Stomach (tissue), 9 donors: ENCODE data around the gene SYNPO. TPM values are rescaled to one million over a fixed set of nuclear protein-coding genes. Genes with fewer than 3 reads are reported as not detected.

Source experiments
- DNase-seq, 2 donors: peaks; one replicate each; pipeline versions ENCODE4 v3.0.0 to v3.0.0-alpha.2; 2013 to 2019
- H3K27ac ChIP-seq, 5 donors: fragments of 200-600 bp in 4 of 5; sonication (generic) in 4 of 5; one replicate each; pipeline ENCODE4 v1.5.1; 2013 to 2019; ENCODE audit warnings: mild to moderate bottlenecking in 1 of 5, moderate library complexity in 1 of 5
- H3K27me3 ChIP-seq, 3 donors: fragments of 200-600 bp; sonication (generic); one replicate each; pipeline ENCODE4 v1.5.1; 2017 to 2019; ENCODE audit warnings: mixed run types in 1 of 3
- H3K36me3 ChIP-seq, 4 donors: fragments of 200-600 bp; sonication (generic); 1 replicate in 3 of 4; 2 replicates in 1 of 4; pipeline ENCODE4 v1.5.1; 2016 to 2019
- H3K4me1 ChIP-seq, 4 donors: fragments of 200-600 bp; sonication (generic); one replicate each; pipeline ENCODE4 v1.5.1; 2016 to 2019
- H3K4me3 ChIP-seq, 4 donors: fragments of 200-600 bp; sonication (generic) in 3 of 4; one replicate each; pipeline ENCODE4 v1.5.1; 2016 to 2019; ENCODE audit warnings: mild to moderate bottlenecking in 1 of 4
- H3K9me3 ChIP-seq, 4 donors: fragments of 200-600 bp; sonication (generic); one replicate each; pipeline ENCODE4 v1.5.1; 2016 to 2019
- EP300 ChIP-seq: sonication (generic); formaldehyde crosslinking; IDR thresholded peaks from one replicate; pipeline ENCODE4 v1.6.1; 2017; ENCODE audit warnings: antibody characterized with exemption
- POLR2A ChIP-seq, 4 donors: fragments of 450-650 bp; IDR thresholded peaks; one replicate each; pipeline ENCODE4 v1.6.1; 2016; ENCODE audit warnings: antibody characterized with exemption in 4 of 4, control low read depth in 2 of 4, mild to moderate bottlenecking in 1 of 4, moderate library complexity in 1 of 4
- POLR2AphosphoS5 ChIP-seq, 3 donors: sonication (generic); formaldehyde crosslinking; IDR thresholded peaks; one replicate each; pipeline ENCODE4 v1.6.1; 2016; ENCODE audit warnings: antibody characterized with exemption in 3 of 3
- WGBS, 5 donors: extraction: QIAGEN DNeasy Blood & Tissue Kit in 3 of 5; methylation state at CpG; one replicate each; pipeline versions ENCODE4 v1.1.5 to v1.1.7; 2013 to 2018; 5-methylcytosine and 5-hydroxymethylcytosine counted together
- intact Hi-C: fragments of 100-400 bp; cut with DNase I; formaldehyde crosslinking; loops from one replicate; pipeline ENCODE4 v1.15.1; 2023; ENCODE audit warnings: low total_unique reads
- polyA plus RNA-seq, 3 donors: library from polyadenylated mRNA; stranded (reverse); fragments of 200-250 nt; gene quantifications; one replicate each; pipeline ENCODE4 v1.2.3, GENCODE V29; 2013
- total RNA-seq, 5 donors: library from RNA; depleted of rRNA; stranded (reverse); fragments of >200 nt; gene quantifications; one replicate each; pipeline versions ENCODE4 v1.1.0 to v1.2.3, GENCODE V29; 2014 to 2016
- TF ChIP-seq, protein P1 (sequence below), 7 experiments: fragments of 450-650 bp in 4 of 7; fragments of 200-600 bp in 3 of 7; sonication (generic) in 3 of 7; IDR thresholded peaks; one replicate each; pipeline ENCODE4 v1.5.1; 2016 to 2019; ENCODE audit warnings: antibody characterized with exemption in 7 of 7, control low read depth in 2 of 7, mild to moderate bottlenecking in 1 of 7
- donor health status: healthy with polysubstance abuse.
- donor health status: Bipolar disorder and iron deficiency.
- donor health status: healthy.

The SYNPO gene
- total and polyA plus RNA-seq, 8 donors, result 3.7 to 52.7 (median 21.7) TPM

GRCh38 chr5:150650021-150651006 lies 9.9 kb downstream of the SYNPO start:
- intact Hi-C loops, result loop anchor here (5.0 kb wide), 1 partner anchor 83 kb away; no protein-coding TSS in a partner anchor
- WGBS, 5 donors, result 88 to 93% (median 90%) methylated on average over 28 to 38 of the region's 38 CpGs
- Histone ChIP-seq H3K9me3 (no peaks in the 10 kb centered on the region), H3K4me1 (peaks cover 14 to 57% (median 18%) of the 10 kb centered on the region in 4 donors), H3K27ac (no peak overlapping the region), H3K36me3 (peaks cover 24 to 35% (median 27%) of the 10 kb centered on the region in 4 donors), H3K4me3 (no peak overlapping the region), H3K27me3 (no peaks in the 10 kb centered on the region)
- TF ChIP-seq, protein P1, sequence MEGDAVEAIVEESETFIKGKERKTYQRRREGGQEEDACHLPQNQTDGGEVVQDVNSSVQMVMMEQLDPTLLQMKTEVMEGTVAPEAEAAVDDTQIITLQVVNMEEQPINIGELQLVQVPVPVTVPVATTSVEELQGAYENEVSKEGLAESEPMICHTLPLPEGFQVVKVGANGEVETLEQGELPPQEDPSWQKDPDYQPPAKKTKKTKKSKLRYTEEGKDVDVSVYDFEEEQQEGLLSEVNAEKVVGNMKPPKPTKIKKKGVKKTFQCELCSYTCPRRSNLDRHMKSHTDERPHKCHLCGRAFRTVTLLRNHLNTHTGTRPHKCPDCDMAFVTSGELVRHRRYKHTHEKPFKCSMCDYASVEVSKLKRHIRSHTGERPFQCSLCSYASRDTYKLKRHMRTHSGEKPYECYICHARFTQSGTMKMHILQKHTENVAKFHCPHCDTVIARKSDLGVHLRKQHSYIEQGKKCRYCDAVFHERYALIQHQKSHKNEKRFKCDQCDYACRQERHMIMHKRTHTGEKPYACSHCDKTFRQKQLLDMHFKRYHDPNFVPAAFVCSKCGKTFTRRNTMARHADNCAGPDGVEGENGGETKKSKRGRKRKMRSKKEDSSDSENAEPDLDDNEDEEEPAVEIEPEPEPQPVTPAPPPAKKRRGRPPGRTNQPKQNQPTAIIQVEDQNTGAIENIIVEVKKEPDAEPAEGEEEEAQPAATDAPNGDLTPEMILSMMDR (IDR thresholded peaks at IDR 0.05), result no peak
- TF ChIP-seq POLR2AphosphoS5 (IDR thresholded peaks at IDR 0.05) (no peak), EP300 (no peak), POLR2A (IDR thresholded peaks at IDR 0.05) (no peak)
- DNase-seq, result peak in 1 of 2 donors; percentile 10

- Histone ChIP-seq H3K27me3 (no peaks in the 10 kb centered on the region), H3K27ac (no peak overlapping the region), H3K9me3 (no peaks in the 10 kb centered on the region), H3K36me3 (peaks cover 24 to 35% (median 27%) of the 10 kb centered on the region in 4 donors), H3K4me3 (no peak overlapping the region), H3K4me1 (peaks cover 11 to 57% (median 21%) of the 10 kb centered on the region in 4 donors)
- intact Hi-C loops, result loop anchor here (5.0 kb wide), 1 partner anchor 84 kb away; no protein-coding TSS in a partner anchor
- DNase-seq, result no peak
- TF ChIP-seq POLR2A (IDR thresholded peaks at IDR 0.05) (no peak), POLR2AphosphoS5 (IDR thresholded peaks at IDR 0.05) (no peak)
- TF ChIP-seq, protein P1 (IDR thresholded peaks at IDR 0.05), result no peak
- 55 to 95% (median 71%) methylated on average over 1 of the region's 1 CpG for WGBS, 5 donors
These were observed 10.9 kb downstream of the SYNPO start for GRCh38 chr5:150651382-150651781.

DNA sequence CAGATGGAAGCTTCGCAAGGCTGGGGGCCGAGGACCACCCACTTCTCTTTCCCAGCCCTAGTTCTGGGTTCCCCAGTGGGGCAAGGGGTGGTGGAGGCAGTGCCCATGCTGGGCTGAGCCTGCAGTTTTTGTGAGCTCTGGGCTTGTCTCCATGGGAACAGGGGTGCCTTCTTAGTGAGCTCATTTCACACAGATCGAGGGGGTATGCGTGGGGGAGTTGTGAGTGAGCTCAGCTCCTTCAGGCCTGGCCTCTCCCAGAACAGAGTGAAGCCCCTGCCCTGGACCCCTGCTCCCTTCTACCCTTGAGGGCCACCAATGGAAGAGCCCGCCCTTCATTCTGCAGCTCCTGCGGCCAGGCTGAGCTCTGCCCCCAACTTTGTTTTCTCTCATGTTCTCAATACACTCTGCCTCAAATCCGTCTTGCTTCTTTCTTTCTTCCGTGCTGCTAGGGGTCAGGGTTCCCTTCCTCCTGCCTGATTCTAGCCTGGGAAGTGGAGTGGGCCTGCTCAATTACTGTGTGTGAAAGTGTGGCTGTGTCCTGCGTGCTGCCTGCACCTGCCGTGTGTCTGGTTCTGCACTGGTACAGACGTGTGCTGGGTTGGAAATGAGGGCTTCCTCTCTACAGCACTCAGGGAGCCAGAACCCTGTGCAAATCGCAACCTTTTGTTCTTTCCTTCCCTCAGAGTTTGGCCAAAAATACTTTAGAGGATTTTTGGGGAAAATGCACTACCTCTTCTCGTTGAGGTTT lies 11.6 kb downstream of the SYNPO start:
- Histone ChIP-seq H3K36me3 (peaks cover 24 to 35% (median 27%) of the 10 kb centered on the region in 4 donors), H3K9me3 (no peaks in the 10 kb centered on the region), H3K4me3 (no peak overlapping the region), H3K27ac (peak overlapping the region in 1 of 5 donors; percentile 22), H3K4me1 (peaks cover 15 to 57% (median 26%) of the 10 kb centered on the region in 4 donors), H3K27me3 (no peaks in the 10 kb centered on the region)
- 78 to 88% (median 85%) methylated on average over 13 of the region's 13 CpGs for WGBS, 5 donors
- intact Hi-C loops, result loop anchor here (5.0 kb wide), 1 partner anchor 85 kb away; no protein-coding TSS in a partner anchor
- TF ChIP-seq POLR2A (IDR thresholded peaks at IDR 0.05), result no peak
- TF ChIP-seq POLR2AphosphoS5 (IDR thresholded peaks at IDR 0.05), result no peak
- TF ChIP-seq, protein P1 (IDR thresholded peaks at IDR 0.05), result no peak
- no peak for TF ChIP-seq EP300
- peak in 1 of 2 donors; percentile 61 for DNase-seq
